ENCODE data around the gene PWWP2A. TPM values are rescaled to one million over a fixed set of nuclear protein-coding genes. Genes with fewer than 3 reads are reported as not detected.

Gene PWWP2A
- total RNA-seq, 4 donors from 2014 or later = 12.9 to 46.3 (median 28.1) TPM

GRCh38 chr5:160084144-160084543 lies 35.1 kb downstream of the PWWP2A start:
- Histone ChIP-seq H3K4me1 (peaks cover 0 to 10% of the 10 kb centered on the region in 2 donors), H3K27ac (no peak overlapping the region)
- intact Hi-C loops (cut with DNase I; ENCODE audit: low total_unique reads) = no loop called here

GRCh38 chr5:160083501-160083900 lies 35.7 kb downstream of the PWWP2A start:
- no peaks in the 10 kb centered on the region for H3K9me3 ChIP-seq
- DNase-seq = no peak
- TF ChIP-seq POLR2A (IDR thresholded peaks at IDR 0.05) (no peak), CTCF (IDR thresholded peaks at IDR 0.05) (no peak)
- no peaks in the 10 kb centered on the region for H3K36me3 ChIP-seq
- H3K4me3 ChIP-seq = no peak overlapping the region
- intact Hi-C loops (cut with DNase I; ENCODE audit: low total_unique reads) = no loop called here
- H3K27me3 ChIP-seq = no peaks in the 10 kb centered on the region
- peaks cover 0 to 10% of the 10 kb centered on the region in 2 donors for H3K4me1 ChIP-seq
- no peak overlapping the region for H3K27ac ChIP-seq

More at GRCh38 chr5:160084144-160084543, 35.1 kb downstream of the PWWP2A start:
- no peak for DNase-seq
- no peak overlapping the region for H3K4me3 ChIP-seq
- no peaks in the 10 kb centered on the region for H3K9me3 ChIP-seq
- H3K36me3 ChIP-seq = no peaks in the 10 kb centered on the region
- no peaks in the 10 kb centered on the region for H3K27me3 ChIP-seq
- TF ChIP-seq CTCF (IDR thresholded peaks at IDR 0.05) (no peak), POLR2A (IDR thresholded peaks at IDR 0.05) (no peak)

- H3K36me3 ChIP-seq = no peaks in the 10 kb centered on the region
- H3K27ac ChIP-seq = no peak overlapping the region
- DNase-seq = no peak
- TF ChIP-seq POLR2A (IDR thresholded peaks at IDR 0.05) = no peak
- no peak for TF ChIP-seq CTCF (IDR thresholded peaks at IDR 0.05)
- no peaks in the 10 kb centered on the region for H3K9me3 ChIP-seq
- peaks cover 0 to 10% of the 10 kb centered on the region in 2 donors for H3K4me1 ChIP-seq
- no peaks in the 10 kb centered on the region for H3K27me3 ChIP-seq
- intact Hi-C loops (cut with DNase I; ENCODE audit: low total_unique reads) = no loop called here
- no peak overlapping the region for H3K4me3 ChIP-seq
Observed at GRCh38 chr5:160082614-160083500, 36.4 kb downstream of the PWWP2A start.

GRCh38 chr5:160081495-160081894 lies 37.8 kb downstream of the PWWP2A start:
- intact Hi-C loops (cut with DNase I; ENCODE audit: low total_unique reads) = no loop called here
- H3K27me3 ChIP-seq = no peaks in the 10 kb centered on the region
- no peaks in the 10 kb centered on the region for H3K36me3 ChIP-seq
- H3K4me3 ChIP-seq = no peak overlapping the region
- TF ChIP-seq POLR2A (IDR thresholded peaks at IDR 0.05) (no peak), CTCF (IDR thresholded peaks at IDR 0.05) (no peak)
- peaks cover 0 to 10% of the 10 kb centered on the region in 2 donors for H3K4me1 ChIP-seq
- H3K9me3 ChIP-seq = no peaks in the 10 kb centered on the region
- H3K27ac ChIP-seq = no peak overlapping the region
- no peak for DNase-seq

GRCh38 chr5:160079753-160080152 lies 39.5 kb downstream of the PWWP2A start:
- no peak for DNase-seq
- TF ChIP-seq CTCF (IDR thresholded peaks at IDR 0.05) (no peak), POLR2A (IDR thresholded peaks at IDR 0.05) (no peak)
- H3K27ac ChIP-seq = no peak overlapping the region
- no peaks in the 10 kb centered on the region for H3K36me3 ChIP-seq
- no peak overlapping the region for H3K4me3 ChIP-seq
- no peaks in the 10 kb centered on the region for H3K27me3 ChIP-seq
- intact Hi-C loops (cut with DNase I; ENCODE audit: low total_unique reads) = no loop called here
- peaks cover 0 to 10% of the 10 kb centered on the region in 2 donors for H3K4me1 ChIP-seq
- H3K9me3 ChIP-seq = no peaks in the 10 kb centered on the region
